GM12878 (cell line): ENCODE results near the gene WWP2. TPM values are rescaled to one million over a fixed set of nuclear protein-coding genes. Genes with fewer than 3 reads are reported as not detected.

Source experiments
- GABPA ChIP-seq: IDR thresholded peaks from 2 replicates; pipeline ENCODE4 v1.6.1; 2014; ENCODE audit warnings: antibody characterized with exemption, low read depth, mild to moderate bottlenecking, inconsistent platforms
- JUND ChIP-seq: IDR thresholded peaks from 2 replicates; pipeline ENCODE4 v1.6.1; 2012; ENCODE audit warnings: low read depth, mild to moderate bottlenecking, low read length, improper control_type of control experiment, moderate library complexity
- POLR2AphosphoS2 ChIP-seq: IDR thresholded peaks from 2 replicates; pipeline ENCODE4 v1.6.1; 2011; ENCODE audit warnings: low read depth, mild to moderate bottlenecking, low read length, improper control_type of control experiment, moderate library complexity
- RAD21 ChIP-seq: IDR thresholded peaks from 2 replicates; pipeline ENCODE4 v1.6.1; 2011; ENCODE audit warnings: mild to moderate bottlenecking, low read depth, low read length, moderate library complexity; ENCODE audit not compliant: insufficient read depth
- SIX5 ChIP-seq: IDR thresholded peaks from 2 replicates; pipeline ENCODE4 v1.6.1; 2011; ENCODE audit warnings: mild to moderate bottlenecking, low read depth, low read length, moderate library complexity; ENCODE audit not compliant: severe bottlenecking
- polyA plus RNA-seq, 11 experiments: library from polyadenylated mRNA; depleted of rRNA in 4 of 11; unstranded in 6 of 11; stranded (reverse) in 5 of 11; fragments of >200 nt; fragmentation: Nextera tagmentation in 4 of 11; fragmentation: Illumina TruSeq in 1 of 11; extraction: Ambion mirVana in 4 of 11; extraction: Trizol in 1 of 11; gene quantifications; 1 replicate in 1 of 11; 2 replicates in 10 of 11; pipeline versions ENCODE4 v1.2.1 to v1.2.3, GENCODE V29; 2011 to 2016; ENCODE audit warnings: inconsistent platforms in 2 of 11, missing spikeins in 2 of 11, low read depth in 1 of 11
- total RNA-seq, 4 experiments: library from RNA; depleted of rRNA in 3 of 4; stranded (reverse); fragments of >200 nt in 3 of 4; fragmentation: Illumina TruSeq in 1 of 4; extraction: Trizol in 1 of 4; gene quantifications; 2 replicates each; pipeline versions ENCODE4 v1.2.1 to v1.2.3, GENCODE V29; 2013 to 2021
- TF ChIP-seq, protein P1 (sequence below): IDR thresholded peaks from 2 replicates; pipeline ENCODE4 v1.6.1; 2012; ENCODE audit warnings: improper control_type of control experiment, low read depth, low read length; ENCODE audit not compliant: insufficient replicate concordance
- TF ChIP-seq, protein P2 (sequence below): fragments of 450-650 bp; IDR thresholded peaks from 2 replicates; pipeline ENCODE4 v1.6.1; 2018; ENCODE audit warnings: borderline replicate concordance, mild to moderate bottlenecking; ENCODE audit not compliant: partially characterized antibody

WWP2 gene
- total and polyA plus RNA-seq, 10 of the 15 experiments (the other 5 are each of a cell fraction or from before 2014, with no cell fraction given): 2.8 to 47.0 (median 23.8) TPM

GRCh38 chr16:69844441-69844840, 82.3 kb downstream of the WWP2 start (continued):
- TF ChIP-seq, protein P1, sequence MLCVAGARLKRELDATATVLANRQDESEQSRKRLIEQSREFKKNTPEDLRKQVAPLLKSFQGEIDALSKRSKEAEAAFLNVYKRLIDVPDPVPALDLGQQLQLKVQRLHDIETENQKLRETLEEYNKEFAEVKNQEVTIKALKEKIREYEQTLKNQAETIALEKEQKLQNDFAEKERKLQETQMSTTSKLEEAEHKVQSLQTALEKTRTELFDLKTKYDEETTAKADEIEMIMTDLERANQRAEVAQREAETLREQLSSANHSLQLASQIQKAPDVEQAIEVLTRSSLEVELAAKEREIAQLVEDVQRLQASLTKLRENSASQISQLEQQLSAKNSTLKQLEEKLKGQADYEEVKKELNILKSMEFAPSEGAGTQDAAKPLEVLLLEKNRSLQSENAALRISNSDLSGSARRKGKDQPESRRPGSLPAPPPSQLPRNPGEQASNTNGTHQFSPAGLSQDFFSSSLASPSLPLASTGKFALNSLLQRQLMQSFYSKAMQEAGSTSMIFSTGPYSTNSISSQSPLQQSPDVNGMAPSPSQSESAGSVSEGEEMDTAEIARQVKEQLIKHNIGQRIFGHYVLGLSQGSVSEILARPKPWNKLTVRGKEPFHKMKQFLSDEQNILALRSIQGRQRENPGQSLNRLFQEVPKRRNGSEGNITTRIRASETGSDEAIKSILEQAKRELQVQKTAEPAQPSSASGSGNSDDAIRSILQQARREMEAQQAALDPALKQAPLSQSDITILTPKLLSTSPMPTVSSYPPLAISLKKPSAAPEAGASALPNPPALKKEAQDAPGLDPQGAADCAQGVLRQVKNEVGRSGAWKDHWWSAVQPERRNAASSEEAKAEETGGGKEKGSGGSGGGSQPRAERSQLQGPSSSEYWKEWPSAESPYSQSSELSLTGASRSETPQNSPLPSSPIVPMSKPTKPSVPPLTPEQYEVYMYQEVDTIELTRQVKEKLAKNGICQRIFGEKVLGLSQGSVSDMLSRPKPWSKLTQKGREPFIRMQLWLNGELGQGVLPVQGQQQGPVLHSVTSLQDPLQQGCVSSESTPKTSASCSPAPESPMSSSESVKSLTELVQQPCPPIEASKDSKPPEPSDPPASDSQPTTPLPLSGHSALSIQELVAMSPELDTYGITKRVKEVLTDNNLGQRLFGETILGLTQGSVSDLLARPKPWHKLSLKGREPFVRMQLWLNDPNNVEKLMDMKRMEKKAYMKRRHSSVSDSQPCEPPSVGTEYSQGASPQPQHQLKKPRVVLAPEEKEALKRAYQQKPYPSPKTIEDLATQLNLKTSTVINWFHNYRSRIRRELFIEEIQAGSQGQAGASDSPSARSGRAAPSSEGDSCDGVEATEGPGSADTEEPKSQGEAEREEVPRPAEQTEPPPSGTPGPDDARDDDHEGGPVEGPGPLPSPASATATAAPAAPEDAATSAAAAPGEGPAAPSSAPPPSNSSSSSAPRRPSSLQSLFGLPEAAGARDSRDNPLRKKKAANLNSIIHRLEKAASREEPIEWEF: no peak
- no peak for TF ChIP-seq RAD21
- TF ChIP-seq, protein P2, sequence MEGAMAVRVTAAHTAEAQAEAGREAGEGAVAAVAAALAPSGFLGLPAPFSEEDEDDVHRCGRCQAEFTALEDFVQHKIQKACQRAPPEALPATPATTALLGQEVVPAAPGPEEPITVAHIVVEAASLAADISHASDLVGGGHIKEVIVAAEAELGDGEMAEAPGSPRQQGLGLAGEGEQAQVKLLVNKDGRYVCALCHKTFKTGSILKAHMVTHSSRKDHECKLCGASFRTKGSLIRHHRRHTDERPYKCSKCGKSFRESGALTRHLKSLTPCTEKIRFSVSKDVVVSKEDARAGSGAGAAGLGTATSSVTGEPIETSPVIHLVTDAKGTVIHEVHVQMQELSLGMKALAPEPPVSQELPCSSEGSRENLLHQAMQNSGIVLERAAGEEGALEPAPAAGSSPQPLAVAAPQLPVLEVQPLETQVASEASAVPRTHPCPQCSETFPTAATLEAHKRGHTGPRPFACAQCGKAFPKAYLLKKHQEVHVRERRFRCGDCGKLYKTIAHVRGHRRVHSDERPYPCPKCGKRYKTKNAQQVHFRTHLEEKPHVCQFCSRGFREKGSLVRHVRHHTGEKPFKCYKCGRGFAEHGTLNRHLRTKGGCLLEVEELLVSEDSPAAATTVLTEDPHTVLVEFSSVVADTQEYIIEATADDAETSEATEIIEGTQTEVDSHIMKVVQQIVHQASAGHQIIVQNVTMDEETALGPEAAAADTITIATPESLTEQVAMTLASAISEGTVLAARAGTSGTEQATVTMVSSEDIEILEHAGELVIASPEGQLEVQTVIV: no peak
- no peak for TF ChIP-seq JUND
- no peak for TF ChIP-seq GABPA
- TF ChIP-seq POLR2AphosphoS2: no peak
- TF ChIP-seq SIX5: no peak
